ENCODE measurements around the gene TGFBR3. TPM values are rescaled to one million over a fixed set of nuclear protein-coding genes. Genes with fewer than 3 reads are reported as not detected.

Gene TGFBR3
- total and polyA plus RNA-seq, 2 of the 8 experiments (the other 6 are each of a cell fraction or from before 2014, with no cell fraction given), result 2.0 to 6.1 TPM

- WGBS, 2 experiments (ENCODE audit: extremely low coverage in 1 of 2, insufficient coverage in 1 of 2, insufficient read length in 1 of 2, insufficient replicate concordance in 2 of 2, low coverage in 1 of 2, low lambda C conversion rate in 2 of 2, missing lambda C conversion rate in 1 of 2), result 80% methylated on average over 1 of the region's 1 CpG; no CpG with 5 or more reads in 1 of the 2 experiments
- H3K9ac ChIP-seq (replicated peaks in 1 of 4; ENCODE audit: extremely low read depth in 1 of 4, low read depth in 3 of 4, low read length in 3 of 4), result no peak overlapping the region
- H3K23me2 ChIP-seq (ENCODE audit: low read depth, low read length), result no peaks in the 10 kb centered on the region
- no peaks in the 10 kb centered on the region for H4K20me1 ChIP-seq (replicated peaks in 1 of 2; ENCODE audit: control insufficient read depth in 1 of 2, insufficient read depth in 2 of 2, low read length in 2 of 2)
- H3K4ac ChIP-seq (replicated peaks; ENCODE audit: insufficient read length, low read depth, low read length), result no peak overlapping the region
- FAIRE-seq (no peak), DNase-seq (ENCODE audit: low read depth in 1 of 2, low spot score in 2 of 2) (no peak)
- H2BK5ac ChIP-seq (ENCODE audit: low read depth, low read length), result no peak overlapping the region
- no peak overlapping the region for H2AK5ac ChIP-seq (ENCODE audit: low read depth, low read length)
- TF ChIP-seq BACH1 (IDR thresholded peaks at IDR 0.05; ENCODE audit: low read length), result no peak
- no peak for TF ChIP-seq HDAC2 (IDR thresholded peaks at IDR 0.05; ENCODE audit: borderline replicate concordance in 1 of 2, low read depth in 2 of 2, low read length in 2 of 2)
- TF ChIP-seq CBX5 (IDR thresholded peaks at IDR 0.05; ENCODE audit: low read depth, low read length), result no peak
- TF ChIP-seq BRCA1 (IDR thresholded peaks at IDR 0.05; ENCODE audit: low read depth, low read length), result no peak
- TF ChIP-seq CBX8 (IDR thresholded peaks at IDR 0.05; ENCODE audit: borderline replicate concordance, low read depth, low read length), result no peak
- no peak for TF ChIP-seq SIRT6 (IDR thresholded peaks at IDR 0.05; ENCODE audit: low read length)
- no peak for TF ChIP-seq BCL11A (IDR thresholded peaks at IDR 0.05; ENCODE audit: low read depth in 2 of 2, low read length in 2 of 2)
- TF ChIP-seq CREB1 (IDR thresholded peaks at IDR 0.05), result no peak
- no peak for TF ChIP-seq EGR1 (IDR thresholded peaks at IDR 0.05; ENCODE audit: borderline replicate concordance, low read depth, low read length)
- TF ChIP-seq SP4 (IDR thresholded peaks at IDR 0.05; ENCODE audit: low read length), result no peak
- TF ChIP-seq POLR2A (IDR thresholded peaks at IDR 0.05; ENCODE audit: control extremely low read depth in 1 of 2, low read depth in 2 of 2, low read length in 2 of 2), result no peak
- TF ChIP-seq ATF2 (IDR thresholded peaks at IDR 0.05; ENCODE audit: low read length), result no peak
- no peak for TF ChIP-seq POLR2AphosphoS5 (IDR thresholded peaks at IDR 0.05; ENCODE audit: low read depth, low read length)
- TF ChIP-seq RXRA (IDR thresholded peaks at IDR 0.05; ENCODE audit: insufficient read depth, low read depth, low read length), result no peak
- H2BK12ac ChIP-seq (ENCODE audit: low read depth, low read length), result no peak overlapping the region
- no peak overlapping the region for H3K56ac ChIP-seq (replicated peaks; ENCODE audit: insufficient read length, low read depth, low read length)
- ChIA-PET CTCF (ENCODE audit: partially characterized antibody) (interaction anchor here (2.5 kb wide), 1 partner anchor 12 kb away, joined by 9 read pairs; no protein-coding TSS in a partner anchor), POLR2A (ENCODE audit: partially characterized antibody) (no interaction called here)
- no peaks in the 10 kb centered on the region for H3K79me1 ChIP-seq (ENCODE audit: low read depth, low read length)
- H3K4me3 ChIP-seq (ENCODE audit: extremely low read depth in 1 of 4, insufficient read depth in 2 of 4, low read depth in 3 of 4, low read length in 4 of 4), result no peak overlapping the region
- no peaks in the 10 kb centered on the region for H3K9me3 ChIP-seq (ENCODE audit: insufficient read depth in 2 of 2, low read depth in 1 of 2, low read length in 1 of 2)
- H4K8ac ChIP-seq (ENCODE audit: extremely low read depth, insufficient read depth, low read length), result no peak overlapping the region
- no peak overlapping the region for H2BK15ac ChIP-seq (ENCODE audit: low read length)
- H3K27ac ChIP-seq (ENCODE audit: low read depth, low read length), result no peak overlapping the region
- no peak overlapping the region for H3K14ac ChIP-seq (ENCODE audit: insufficient read length)
- H3K79me2 ChIP-seq (ENCODE audit: control insufficient read depth in 1 of 2, insufficient read depth in 2 of 2, low read length in 2 of 2), result no peaks in the 10 kb centered on the region
- no peak overlapping the region for H3K4me2 ChIP-seq (ENCODE audit: insufficient read depth in 1 of 2, low read depth in 2 of 2, low read length in 2 of 2)
- H3K4me1 ChIP-seq (replicated peaks in 1 of 4; ENCODE audit: control insufficient read depth in 3 of 4, insufficient read depth in 4 of 4, low read length in 3 of 4), result no peaks in the 10 kb centered on the region
- no peak overlapping the region for H4K91ac ChIP-seq (replicated peaks; ENCODE audit: insufficient read length, low read length)
- H4K5ac ChIP-seq (ENCODE audit: insufficient read length, low read depth, low read length), result no peak overlapping the region
- H2AFZ ChIP-seq (ENCODE audit: low read length), result no peak overlapping the region
- H3K18ac ChIP-seq (ENCODE audit: extremely low read depth, low read length), result no peak overlapping the region
- no peak overlapping the region for H3K23ac ChIP-seq (ENCODE audit: insufficient read length)
- H3K36me3 ChIP-seq (ENCODE audit: control insufficient read depth in 2 of 4, insufficient read depth in 4 of 4, low read length in 3 of 4), result no peaks in the 10 kb centered on the region
- no peak overlapping the region for H2BK120ac ChIP-seq (replicated peaks; ENCODE audit: low read depth, low read length)
- H2BK20ac ChIP-seq (ENCODE audit: low read length), result no peak overlapping the region
- no peaks in the 10 kb centered on the region for H3K27me3 ChIP-seq (replicated peaks in 1 of 4; ENCODE audit: control insufficient read depth in 3 of 4, extremely low read depth in 1 of 4, insufficient read depth in 3 of 4, low read length in 3 of 4)
These were observed 52.0 kb downstream of the TGFBR3 start for GRCh38 chr1:91833946-91834345.

Data from H1 (cell line).